Measurements from ENCODE around the gene KIF20A.

- no peak for TF ChIP-seq EZH2 (IDR thresholded peaks at IDR 0.05; ENCODE audit: low read depth)
- TF ChIP-seq, protein P1, sequence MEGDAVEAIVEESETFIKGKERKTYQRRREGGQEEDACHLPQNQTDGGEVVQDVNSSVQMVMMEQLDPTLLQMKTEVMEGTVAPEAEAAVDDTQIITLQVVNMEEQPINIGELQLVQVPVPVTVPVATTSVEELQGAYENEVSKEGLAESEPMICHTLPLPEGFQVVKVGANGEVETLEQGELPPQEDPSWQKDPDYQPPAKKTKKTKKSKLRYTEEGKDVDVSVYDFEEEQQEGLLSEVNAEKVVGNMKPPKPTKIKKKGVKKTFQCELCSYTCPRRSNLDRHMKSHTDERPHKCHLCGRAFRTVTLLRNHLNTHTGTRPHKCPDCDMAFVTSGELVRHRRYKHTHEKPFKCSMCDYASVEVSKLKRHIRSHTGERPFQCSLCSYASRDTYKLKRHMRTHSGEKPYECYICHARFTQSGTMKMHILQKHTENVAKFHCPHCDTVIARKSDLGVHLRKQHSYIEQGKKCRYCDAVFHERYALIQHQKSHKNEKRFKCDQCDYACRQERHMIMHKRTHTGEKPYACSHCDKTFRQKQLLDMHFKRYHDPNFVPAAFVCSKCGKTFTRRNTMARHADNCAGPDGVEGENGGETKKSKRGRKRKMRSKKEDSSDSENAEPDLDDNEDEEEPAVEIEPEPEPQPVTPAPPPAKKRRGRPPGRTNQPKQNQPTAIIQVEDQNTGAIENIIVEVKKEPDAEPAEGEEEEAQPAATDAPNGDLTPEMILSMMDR (conservative IDR thresholded peaks at IDR 0.05), result no peak
Observed at GRCh38 chr5:138138949-138139780, 39.7 kb upstream of the KIF20A start, which contains the start of gene NME5.
